Activated T-helper 1 cell treated with anti-CD3 and anti-CD28 coated beads, Interleukin-12 subunit alpha, Interleukin-12 subunit beta, Interleukin-2, Interleukin-4 antibody, amounts not matched to agents 30 ng/mL and 10 ng/mL and 1 ng/mL, durations not matched to agents 14 hours and 24 hours and 36 hours (primary cell): Measurements from ENCODE around the gene PLA2G4A. TPM values are rescaled to one million over a fixed set of nuclear protein-coding genes. Genes with fewer than 3 reads are reported as not detected.
"Not testable (repeated sequence)": the region's sequence is repeated elsewhere in the genome, so short reads cannot be mapped to it uniquely, and the experiment has no call there.

Source experiments
- DNase-seq: peaks from one replicate; pipeline ENCODE4 v3.0.0; 2021; ENCODE audit warnings: low spot score
- H3K27ac Mint-ChIP-seq: one replicate; pipeline ENCODE4 v1.8.0; 2021; ENCODE audit warnings: mild to moderate bottlenecking, mixed read lengths
- H3K27me3 Mint-ChIP-seq: one replicate; pipeline ENCODE4 v1.8.0; 2022; ENCODE audit warnings: mild to moderate bottlenecking, moderate library complexity, mixed read lengths; ENCODE audit not compliant: insufficient read depth
- H3K36me3 Mint-ChIP-seq: one replicate; pipeline ENCODE4 v1.8.0; 2021; ENCODE audit warnings: low read depth, mixed read lengths
- H3K4me1 Mint-ChIP-seq: one replicate; pipeline ENCODE4 v1.8.0; 2021; ENCODE audit warnings: low read depth, mixed read lengths
- H3K4me3 Mint-ChIP-seq: one replicate; pipeline ENCODE4 v1.8.0; 2021; ENCODE audit warnings: mild to moderate bottlenecking, moderate library complexity, mixed read lengths
- H3K9me3 Mint-ChIP-seq: one replicate; pipeline ENCODE4 v1.8.0; 2021; ENCODE audit warnings: mixed read lengths
- intact Hi-C: fragments of 100-400 bp; cut with micrococcal nuclease; formaldehyde crosslinking; loops from one replicate; pipeline ENCODE4 v1.15.1; 2024
- total RNA-seq: library from RNA; stranded (reverse); gene quantifications from 2 replicates; pipeline ENCODE4 v1.2.3, GENCODE V29; 2022

The PLA2G4A gene
- total RNA-seq, 1 donor from 2014 or later, result 0.21 TPM

- no peaks in the 10 kb centered on the region for H3K9me3 Mint-ChIP-seq
- intact Hi-C loops, result no loop called here
- H3K36me3 Mint-ChIP-seq, result no peaks in the 10 kb centered on the region
- no peak for DNase-seq
- no peak overlapping the region for H3K4me3 Mint-ChIP-seq
- no peaks in the 10 kb centered on the region for H3K27me3 Mint-ChIP-seq
- H3K27ac Mint-ChIP-seq, result no peak overlapping the region
- H3K4me1 Mint-ChIP-seq, result no peaks in the 10 kb centered on the region
Observed at GRCh38 chr1:186894415-186894814, 65.7 kb downstream of the PLA2G4A start.

DNA sequence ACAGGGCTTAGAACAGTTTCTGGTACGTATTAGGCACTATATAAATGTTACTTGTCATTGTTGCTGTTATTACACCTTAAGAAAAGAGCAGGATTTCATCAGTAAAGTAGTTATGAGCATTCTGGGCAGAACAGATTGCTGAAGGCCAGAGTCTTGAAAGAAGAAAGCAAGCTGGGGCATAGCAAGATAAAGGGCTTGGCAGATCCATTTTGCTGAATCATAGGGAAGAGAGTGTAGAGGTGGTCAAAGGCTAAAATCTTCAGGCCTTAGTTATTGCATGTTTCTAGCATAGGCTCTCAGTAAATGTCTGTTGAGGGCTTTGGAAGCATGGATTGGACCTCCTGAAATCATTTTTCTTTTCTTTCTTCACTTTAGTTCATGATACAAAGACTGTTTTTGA, 67.5 kb downstream of the PLA2G4A start:
- intact Hi-C loops, result no loop called here
- no peaks in the 10 kb centered on the region for H3K9me3 Mint-ChIP-seq
- H3K27me3 Mint-ChIP-seq, result no peaks in the 10 kb centered on the region
- no peaks in the 10 kb centered on the region for H3K36me3 Mint-ChIP-seq
- DNase-seq, result no peak
- no peaks in the 10 kb centered on the region for H3K4me1 Mint-ChIP-seq
- H3K4me3 Mint-ChIP-seq, result no peak overlapping the region
- H3K27ac Mint-ChIP-seq, result no peak overlapping the region

GRCh38 chr1:186897008-186897407, 68.3 kb downstream of the PLA2G4A start:
- no peaks in the 10 kb centered on the region for H3K9me3 Mint-ChIP-seq
- H3K36me3 Mint-ChIP-seq, result no peaks in the 10 kb centered on the region
- intact Hi-C loops, result no loop called here
- H3K27me3 Mint-ChIP-seq, result no peaks in the 10 kb centered on the region
- H3K27ac Mint-ChIP-seq, result no peak overlapping the region
- no peak overlapping the region for H3K4me3 Mint-ChIP-seq
- no peaks in the 10 kb centered on the region for H3K4me1 Mint-ChIP-seq
- no peak for DNase-seq

DNA sequence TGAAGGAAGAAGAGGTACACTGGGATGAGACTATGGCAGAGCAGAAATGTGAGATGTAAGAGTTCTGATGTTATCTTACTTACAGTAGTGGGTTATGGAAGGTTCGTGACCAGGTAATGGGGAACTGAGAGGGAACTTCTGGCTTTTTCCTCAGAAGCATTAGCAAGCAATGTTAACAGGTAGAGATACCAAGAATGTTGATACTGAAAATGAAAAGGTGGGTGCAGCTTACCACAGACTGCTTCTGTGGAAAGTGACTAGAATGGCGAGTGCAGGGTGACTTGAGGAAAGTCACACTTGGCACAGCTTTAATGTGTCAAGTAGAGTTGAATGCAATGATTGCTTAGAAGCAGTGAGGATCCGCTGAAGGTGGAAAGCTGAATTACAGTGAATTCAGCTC, 70.8 kb downstream of the PLA2G4A start:
- H3K36me3 Mint-ChIP-seq, result no peaks in the 10 kb centered on the region
- no peaks in the 10 kb centered on the region for H3K4me1 Mint-ChIP-seq
- no peaks in the 10 kb centered on the region for H3K9me3 Mint-ChIP-seq
- no peaks in the 10 kb centered on the region for H3K27me3 Mint-ChIP-seq
- H3K27ac Mint-ChIP-seq, result no peak overlapping the region
- intact Hi-C loops, result no loop called here
- H3K4me3 Mint-ChIP-seq, result no peak overlapping the region
- no peak for DNase-seq

DNA sequence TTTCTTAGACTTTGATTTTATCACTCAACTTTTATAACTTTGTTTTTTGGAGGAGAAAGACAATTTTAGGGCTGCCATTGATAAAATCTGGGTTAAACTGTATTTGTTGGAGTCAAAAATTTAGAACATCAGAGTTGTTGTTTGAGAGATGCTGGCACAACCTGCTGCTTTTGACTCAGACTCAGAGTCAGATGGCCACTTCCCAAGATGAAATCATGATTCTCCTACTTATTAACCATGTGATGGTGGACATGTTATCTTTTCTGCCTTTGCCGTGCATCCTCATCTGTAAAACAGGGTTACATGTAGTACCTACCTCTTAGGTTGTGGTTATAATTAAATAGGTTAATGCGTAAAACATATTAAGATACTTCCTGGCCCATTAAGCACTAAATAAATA, 71.2 kb downstream of the PLA2G4A start:
- Mint-ChIP-seq H3K9me3 (no peaks in the 10 kb centered on the region), H3K4me3 (no peak overlapping the region), H3K4me1 (no peaks in the 10 kb centered on the region), H3K27ac (no peak overlapping the region), H3K27me3 (no peaks in the 10 kb centered on the region), H3K36me3 (no peaks in the 10 kb centered on the region)
- no peak for DNase-seq
- intact Hi-C loops, result no loop called here

GRCh38 chr1:186900539-186901237, 71.9 kb downstream of the PLA2G4A start:
- no peak overlapping the region for H3K4me3 Mint-ChIP-seq
- H3K27ac Mint-ChIP-seq, result no peak overlapping the region
- no peaks in the 10 kb centered on the region for H3K4me1 Mint-ChIP-seq
- DNase-seq, result no peak
- H3K9me3 Mint-ChIP-seq, result no peaks in the 10 kb centered on the region
- H3K27me3 Mint-ChIP-seq, result no peaks in the 10 kb centered on the region
- intact Hi-C loops, result no loop called here
- no peaks in the 10 kb centered on the region for H3K36me3 Mint-ChIP-seq

DNA sequence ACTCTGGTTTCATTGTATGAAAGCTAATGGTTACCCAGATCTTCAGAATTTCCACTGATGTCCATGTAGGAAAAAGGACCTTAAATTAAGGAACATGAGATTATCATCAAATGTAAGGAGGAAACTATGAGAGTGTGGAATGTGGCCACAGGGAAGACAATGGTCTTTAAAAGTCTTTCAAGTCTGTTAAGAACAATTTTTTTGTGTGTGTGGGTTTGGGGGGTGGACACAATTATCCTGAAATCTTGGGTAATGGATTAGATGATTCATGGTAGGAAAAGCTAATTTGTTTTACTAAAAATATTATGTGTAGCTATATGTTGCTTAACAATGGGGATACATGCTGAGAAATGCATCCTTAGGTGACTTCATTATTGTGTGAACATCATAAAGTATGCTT, 72.9 kb downstream of the PLA2G4A start:
- no peak for DNase-seq
- H3K27me3 Mint-ChIP-seq, result no peaks in the 10 kb centered on the region
- H3K27ac Mint-ChIP-seq, result no peak overlapping the region
- H3K4me3 Mint-ChIP-seq, result no peak overlapping the region
- no peaks in the 10 kb centered on the region for H3K36me3 Mint-ChIP-seq
- H3K9me3 Mint-ChIP-seq, result no peaks in the 10 kb centered on the region
- intact Hi-C loops, result no loop called here
- no peaks in the 10 kb centered on the region for H3K4me1 Mint-ChIP-seq

DNA sequence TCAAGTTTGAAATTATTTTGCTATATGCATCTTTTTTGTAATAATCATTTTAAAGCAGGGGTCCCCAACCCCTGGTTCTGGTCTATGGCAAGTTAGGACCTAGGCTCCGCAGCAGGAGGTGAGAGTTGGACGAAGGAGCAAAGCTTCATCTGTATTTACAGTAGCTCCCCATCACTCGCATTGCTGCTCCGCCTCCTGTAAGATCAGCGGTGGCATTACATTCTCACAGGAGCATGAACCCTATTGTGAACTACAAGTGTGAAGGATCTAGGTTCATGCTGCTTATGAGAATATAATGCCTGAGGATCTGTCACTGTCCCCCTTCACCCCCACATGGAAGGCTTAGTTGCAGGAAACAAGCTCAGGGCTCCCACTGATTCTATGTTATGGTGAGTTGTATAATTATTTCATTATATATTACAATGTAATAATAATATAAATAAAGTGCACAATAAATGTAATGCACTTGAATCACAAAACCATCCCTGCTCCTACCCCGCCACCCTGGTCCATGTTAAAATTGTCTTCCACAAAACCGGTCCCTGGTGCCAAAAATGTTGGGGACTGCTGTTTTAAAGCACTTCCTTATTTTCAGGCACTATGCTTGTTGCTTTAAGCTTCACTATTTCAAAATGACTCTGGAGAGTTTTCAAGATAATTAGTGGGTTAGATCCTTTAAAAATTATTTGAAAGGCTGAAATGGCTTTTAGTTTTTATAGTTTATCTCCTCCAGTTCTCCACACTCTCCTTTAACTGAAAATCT, 74.8 kb downstream of the PLA2G4A start:
- H3K4me1 Mint-ChIP-seq, result no peaks in the 10 kb centered on the region
- no peaks in the 10 kb centered on the region for H3K9me3 Mint-ChIP-seq
- intact Hi-C loops, result no loop called here
- H3K36me3 Mint-ChIP-seq, result no peaks in the 10 kb centered on the region
- no peak for DNase-seq
- H3K27me3 Mint-ChIP-seq, result no peaks in the 10 kb centered on the region
- no peak overlapping the region for H3K4me3 Mint-ChIP-seq
- H3K27ac Mint-ChIP-seq, result no peak overlapping the region

DNA sequence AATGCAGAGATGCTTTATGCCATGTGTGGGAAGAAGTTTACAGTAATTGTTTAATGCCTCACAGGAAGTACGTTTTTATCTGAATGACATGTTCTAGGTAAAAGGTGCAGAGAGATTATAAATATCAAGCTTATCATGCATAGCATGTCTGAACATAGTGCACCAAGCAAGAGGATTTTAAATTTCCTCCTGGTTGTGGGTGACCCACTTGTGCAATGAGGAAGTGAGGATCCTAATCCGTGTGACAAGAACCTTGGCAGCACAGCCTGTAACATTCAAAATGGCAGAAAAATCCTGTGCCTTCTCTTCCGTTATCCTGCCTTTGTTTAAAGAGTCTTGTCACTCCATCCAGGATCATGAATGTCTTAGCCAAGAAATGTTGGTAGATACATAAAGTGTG, 75.6 kb downstream of the PLA2G4A start:
- no peak overlapping the region for H3K27ac Mint-ChIP-seq
- no peak overlapping the region for H3K4me3 Mint-ChIP-seq
- no peaks in the 10 kb centered on the region for H3K36me3 Mint-ChIP-seq
- no peaks in the 10 kb centered on the region for H3K9me3 Mint-ChIP-seq
- H3K4me1 Mint-ChIP-seq, result no peaks in the 10 kb centered on the region
- DNase-seq, result no peak
- intact Hi-C loops, result no loop called here
- no peaks in the 10 kb centered on the region for H3K27me3 Mint-ChIP-seq

DNA sequence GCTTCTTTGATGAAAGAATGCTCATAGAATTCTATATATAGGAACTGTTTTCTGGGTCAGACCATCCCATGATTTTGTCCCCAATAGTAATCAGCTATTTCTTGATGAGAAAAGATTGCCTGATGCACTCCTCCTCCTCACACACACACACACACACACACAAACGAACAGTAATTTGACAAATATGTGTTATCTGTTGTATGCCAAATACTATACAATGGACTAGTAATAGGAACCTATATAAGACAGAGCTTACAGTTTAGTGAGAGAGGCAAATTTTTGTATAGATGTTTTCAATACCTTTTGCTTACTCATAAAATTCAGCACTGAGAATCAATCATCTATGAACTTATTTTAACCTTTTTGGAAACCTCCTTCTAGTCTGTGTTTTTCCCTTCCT, 76.8 kb downstream of the PLA2G4A start:
- no peak overlapping the region for H3K4me3 Mint-ChIP-seq
- no peak overlapping the region for H3K27ac Mint-ChIP-seq
- no peaks in the 10 kb centered on the region for H3K27me3 Mint-ChIP-seq
- H3K9me3 Mint-ChIP-seq, result no peaks in the 10 kb centered on the region
- DNase-seq, result no peak
- H3K4me1 Mint-ChIP-seq, result no peaks in the 10 kb centered on the region
- no peaks in the 10 kb centered on the region for H3K36me3 Mint-ChIP-seq
- intact Hi-C loops, result no loop called here

DNA sequence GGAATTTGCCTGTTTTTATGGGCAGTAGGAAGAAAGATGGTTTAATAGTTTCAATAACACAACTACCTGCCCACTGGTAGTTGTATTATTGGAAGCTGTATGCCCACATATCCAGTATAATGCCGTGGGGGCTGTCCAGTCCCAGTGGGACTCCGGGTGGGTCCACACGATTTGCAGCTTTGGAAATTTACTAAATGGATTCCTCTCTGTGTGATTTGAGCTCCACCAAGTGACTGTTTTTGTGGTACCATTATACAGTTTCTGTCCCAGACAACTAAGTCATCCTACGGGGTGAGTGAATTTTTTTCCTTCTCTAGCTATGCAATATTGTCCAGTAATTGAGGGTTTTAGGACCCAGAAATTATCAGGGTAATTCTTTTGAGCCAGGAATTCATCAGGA, 86.8 kb downstream of the PLA2G4A start:
- H3K4me3 Mint-ChIP-seq, result no peak overlapping the region
- H3K36me3 Mint-ChIP-seq, result no peaks in the 10 kb centered on the region
- DNase-seq, result no peak
- H3K4me1 Mint-ChIP-seq, result no peaks in the 10 kb centered on the region
- H3K27me3 Mint-ChIP-seq, result no peaks in the 10 kb centered on the region
- H3K9me3 Mint-ChIP-seq, result no peaks in the 10 kb centered on the region
- H3K27ac Mint-ChIP-seq, result no peak overlapping the region
- intact Hi-C loops, result no loop called here

DNA sequence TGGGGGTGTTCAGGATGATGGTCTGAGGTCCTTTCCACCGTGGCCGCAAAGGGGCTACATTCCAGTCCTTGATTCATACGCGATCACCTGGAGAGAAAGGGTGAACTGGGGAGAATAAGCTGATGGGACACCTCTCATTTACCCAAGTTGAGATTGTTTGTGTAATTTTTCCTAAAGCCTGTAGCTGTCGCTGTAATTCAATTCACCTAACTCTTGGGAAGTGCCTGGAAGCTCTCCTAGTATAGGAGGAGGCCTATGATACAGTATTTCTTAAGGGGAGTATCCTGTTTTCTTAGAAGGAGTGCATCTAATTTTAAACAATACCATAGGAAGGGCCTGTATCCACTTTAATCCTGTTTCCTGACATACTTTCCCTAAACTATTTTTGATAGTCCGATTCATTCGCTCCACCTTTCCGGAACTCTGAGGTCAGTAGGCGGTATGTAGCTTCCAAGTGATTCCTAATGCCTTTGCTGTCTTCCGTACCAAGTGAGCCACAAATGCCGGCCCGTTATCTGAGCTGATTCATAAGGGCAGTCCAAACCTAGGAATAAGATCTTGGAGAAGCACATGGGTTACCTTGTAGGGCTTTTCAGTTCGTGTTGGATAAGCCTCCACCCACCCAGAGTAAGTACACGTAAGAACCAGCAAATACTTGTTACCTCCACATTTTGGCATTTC, 88.5 kb downstream of the PLA2G4A start:
- H3K9me3 Mint-ChIP-seq, intact Hi-C loops, H3K27me3 Mint-ChIP-seq, H3K4me1 Mint-ChIP-seq, H3K4me3 Mint-ChIP-seq, H3K27ac Mint-ChIP-seq, DNase-seq, H3K36me3 Mint-ChIP-seq: not testable (repeated sequence)

- not testable (repeated sequence) for H3K9me3 Mint-ChIP-seq
Observed at GRCh38 chr1:186921386-186921785, 92.6 kb downstream of the PLA2G4A start.

More at GRCh38 chr1:186921386-186921785, 92.6 kb downstream of the PLA2G4A start:
- not testable (repeated sequence) for H3K36me3 Mint-ChIP-seq, DNase-seq, H3K27ac Mint-ChIP-seq, H3K4me1 Mint-ChIP-seq, H3K27me3 Mint-ChIP-seq, H3K4me3 Mint-ChIP-seq
- intact Hi-C loops, result loop anchor here (10.0 kb wide), 1 partner anchor 63 kb away; no protein-coding TSS in a partner anchor
